Measurements from ENCODE around the gene LPA.
"Not testable (repeated sequence)": the region's sequence is repeated elsewhere in the genome, so short reads cannot be mapped to it uniquely, and the experiment has no call there.

GRCh38 chr6:160595297-160595696 lies 68.8 kb downstream of the LPA start:
- TF ChIP-seq CTCF (IDR thresholded peaks at IDR 0.05; ENCODE audit: insufficient read depth, low read depth, low read length); EZH2 (IDR thresholded peaks at IDR 0.05; ENCODE audit: insufficient read depth, low read length): not testable (repeated sequence)

Data from astrocyte (in vitro differentiated cells and primary cell).